SU-DHL-6 (cell line): Measurements from ENCODE around the gene APOL6.

Experiments
- H2AFZ ChIP-seq: fragments of 200-600 bp; sonication (generic); 2 replicates; pipeline ENCODE4 v1.6.1; 2014; ENCODE audit warnings: low read depth, mild to moderate bottlenecking, moderate library complexity, mixed read lengths, antibody characterized with exemption, low read length; ENCODE audit not compliant: severe bottlenecking
- H3F3A ChIP-seq: fragments of 200-600 bp; shearing (Covaris generic); 2 replicates; pipeline ENCODE4 v1.6.0; 2016; ENCODE audit warnings: antibody characterized with exemption, mild to moderate bottlenecking; ENCODE audit not compliant: insufficient read depth
- H3K27ac ChIP-seq: fragments of 200-600 bp; sonication (generic); 2 replicates; pipeline ENCODE4 v1.5.1; 2016; ENCODE audit warnings: low read depth, mild to moderate bottlenecking, low read length, moderate library complexity, mixed read lengths
- H3K27me3 ChIP-seq: fragments of 200-600 bp; sonication (generic), shearing (Covaris generic); 2 replicates; pipeline ENCODE4 v1.6.0; 2014; ENCODE audit warnings: mild to moderate bottlenecking, low read length
- H3K36me3 ChIP-seq: fragments of 200-600 bp; sonication (generic); 2 replicates; pipeline ENCODE4 v1.6.1; 2014; ENCODE audit warnings: mild to moderate bottlenecking, low read length, mixed read lengths
- H3K4me2 ChIP-seq: fragments of 300-600, 200-600 bp; shearing (Covaris generic), sonication (generic); 2 replicates; pipeline ENCODE4 v1.6.0; 2014; ENCODE audit warnings: low read length, low read depth, mild to moderate bottlenecking; ENCODE audit not compliant: poor library complexity, severe bottlenecking
- H3K4me3 ChIP-seq: fragments of 200-600 bp; sonication (generic); 2 replicates; pipeline ENCODE4 v1.5.1; 2014; ENCODE audit warnings: antibody characterized with exemption, low read length, mild to moderate bottlenecking, mixed read lengths; ENCODE audit not compliant: insufficient read depth, poor library complexity, severe bottlenecking
- H3K79me2 ChIP-seq: fragments of 200-600 bp; sonication (generic); 2 replicates; pipeline ENCODE4 v1.6.1; 2014; ENCODE audit warnings: mild to moderate bottlenecking, low read length, moderate library complexity; ENCODE audit not compliant: insufficient read depth
- H3K9ac ChIP-seq: fragments of 200-600 bp; sonication (generic); 2 replicates; pipeline ENCODE4 v1.7.0; 2014; ENCODE audit warnings: mild to moderate bottlenecking, low read length
- H3K9me2 ChIP-seq: fragments of 200-600 bp; sonication (generic); replicated peaks from 2 replicates; pipeline ENCODE4 v1.6.1; 2014; ENCODE audit warnings: low read length; ENCODE audit not compliant: insufficient read depth
- H3K9me3 ChIP-seq: fragments of 200-600 bp; sonication (generic); 2 replicates; pipeline ENCODE4 v1.6.1; 2014; ENCODE audit warnings: low read length, mixed read lengths; ENCODE audit not compliant: insufficient read depth
- H4K20me1 ChIP-seq: fragments of 200-600 bp; sonication (generic); 2 replicates; pipeline ENCODE4 v1.6.1; 2014; ENCODE audit warnings: low read depth, mild to moderate bottlenecking, antibody characterized with exemption, low read length, moderate library complexity, mixed read lengths
- EZH2phosphoT487 ChIP-seq: fragments of 200-600 bp; sonication (generic), shearing (Covaris generic); conservative IDR thresholded peaks from 2 replicates; pipeline ENCODE4 v1.6.1; 2018; ENCODE audit warnings: mild to moderate bottlenecking, antibody characterized with exemption, low read length, moderate library complexity, mixed read lengths
- TF ChIP-seq, protein P1 (sequence below): fragments of 200-600 bp; sonication (generic); IDR thresholded peaks from one replicate; pipeline ENCODE4 v1.5.1; 2017; ENCODE audit warnings: antibody characterized with exemption, mild to moderate bottlenecking, low read length, moderate library complexity; ENCODE audit not compliant: insufficient read depth, poor library complexity, severe bottlenecking

APOL6 gene

GRCh38 chr22:35611891-35612576 lies 36.2 kb upstream of the APOL6 start:
- no peak overlapping the region for H3K4me2 ChIP-seq

GRCh38 chr22:35612903-35613302 lies 35.3 kb upstream of the APOL6 start:
- Histone ChIP-seq H3K27ac (no peak overlapping the region), H4K20me1 (no peaks in the 10 kb centered on the region), H3F3A (no peaks in the 10 kb centered on the region), H2AFZ (no peak overlapping the region), H3K36me3 (no peaks in the 10 kb centered on the region), H3K79me2 (no peaks in the 10 kb centered on the region), H3K9ac (no peak overlapping the region), H3K9me2 (no peaks in the 10 kb centered on the region), H3K4me2 (no peak overlapping the region), H3K9me3 (no peaks in the 10 kb centered on the region), H3K4me3 (no peak overlapping the region), H3K27me3 (no peaks in the 10 kb centered on the region)
- TF ChIP-seq EZH2phosphoT487 = no peak
- TF ChIP-seq, protein P1, sequence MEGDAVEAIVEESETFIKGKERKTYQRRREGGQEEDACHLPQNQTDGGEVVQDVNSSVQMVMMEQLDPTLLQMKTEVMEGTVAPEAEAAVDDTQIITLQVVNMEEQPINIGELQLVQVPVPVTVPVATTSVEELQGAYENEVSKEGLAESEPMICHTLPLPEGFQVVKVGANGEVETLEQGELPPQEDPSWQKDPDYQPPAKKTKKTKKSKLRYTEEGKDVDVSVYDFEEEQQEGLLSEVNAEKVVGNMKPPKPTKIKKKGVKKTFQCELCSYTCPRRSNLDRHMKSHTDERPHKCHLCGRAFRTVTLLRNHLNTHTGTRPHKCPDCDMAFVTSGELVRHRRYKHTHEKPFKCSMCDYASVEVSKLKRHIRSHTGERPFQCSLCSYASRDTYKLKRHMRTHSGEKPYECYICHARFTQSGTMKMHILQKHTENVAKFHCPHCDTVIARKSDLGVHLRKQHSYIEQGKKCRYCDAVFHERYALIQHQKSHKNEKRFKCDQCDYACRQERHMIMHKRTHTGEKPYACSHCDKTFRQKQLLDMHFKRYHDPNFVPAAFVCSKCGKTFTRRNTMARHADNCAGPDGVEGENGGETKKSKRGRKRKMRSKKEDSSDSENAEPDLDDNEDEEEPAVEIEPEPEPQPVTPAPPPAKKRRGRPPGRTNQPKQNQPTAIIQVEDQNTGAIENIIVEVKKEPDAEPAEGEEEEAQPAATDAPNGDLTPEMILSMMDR = no peak

More at GRCh38 chr22:35611891-35612576, 36.2 kb upstream of the APOL6 start:
- Histone ChIP-seq H3K36me3 (no peaks in the 10 kb centered on the region), H3K27me3 (no peaks in the 10 kb centered on the region), H3F3A (no peaks in the 10 kb centered on the region), H3K4me3 (no peak overlapping the region), H2AFZ (no peak overlapping the region), H3K79me2 (no peaks in the 10 kb centered on the region), H4K20me1 (no peaks in the 10 kb centered on the region), H3K27ac (no peak overlapping the region), H3K9me2 (no peaks in the 10 kb centered on the region), H3K9ac (no peak overlapping the region), H3K9me3 (no peaks in the 10 kb centered on the region)
- TF ChIP-seq, protein P1 = no peak
- TF ChIP-seq EZH2phosphoT487 = no peak

DNA sequence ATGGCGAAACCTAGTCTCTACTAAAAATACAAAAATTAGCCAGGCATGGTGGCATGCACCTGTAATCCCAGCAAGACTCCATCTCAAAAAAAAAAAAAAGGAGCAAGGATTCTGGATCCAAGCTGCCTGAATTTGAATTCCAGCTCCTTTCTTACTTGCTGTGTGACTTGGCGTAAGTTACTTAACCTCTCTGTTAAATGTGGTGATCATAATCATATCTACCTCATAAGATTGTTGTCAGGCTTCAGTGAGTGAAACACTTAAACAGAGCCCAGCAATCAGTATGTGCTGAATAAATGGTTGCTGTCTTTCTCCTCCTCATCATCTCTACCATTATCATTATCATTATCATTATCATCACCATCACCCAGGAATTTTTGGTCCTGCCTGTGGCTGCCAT lies 33.8 kb upstream of the APOL6 start:
- Histone ChIP-seq H3K27ac (no peak overlapping the region), H3K36me3 (no peaks in the 10 kb centered on the region), H3F3A (no peaks in the 10 kb centered on the region), H3K9me3 (no peaks in the 10 kb centered on the region), H4K20me1 (no peaks in the 10 kb centered on the region), H3K27me3 (no peaks in the 10 kb centered on the region), H3K9me2 (no peaks in the 10 kb centered on the region), H3K9ac (no peak overlapping the region), H3K4me3 (no peak overlapping the region), H2AFZ (no peak overlapping the region), H3K79me2 (no peaks in the 10 kb centered on the region), H3K4me2 (no peak overlapping the region)
- TF ChIP-seq, protein P1 = no peak
- TF ChIP-seq EZH2phosphoT487 = no peak
